Measurements from ENCODE around the gene SORCS2. TPM values are rescaled to one million over a fixed set of nuclear protein-coding genes. Genes with fewer than 3 reads are reported as not detected.

The SORCS2 gene
- total RNA-seq, 1 donor from 2014 or later, result 7.1 TPM

GRCh38 chr4:7476820-7477219, 284.5 kb downstream of the SORCS2 start:
- no peaks in the 10 kb centered on the region for H3K9me3 Mint-ChIP-seq
- peaks cover 1% of the 10 kb centered on the region for H3K4me1 Mint-ChIP-seq
- H3K36me3 Mint-ChIP-seq, result no peaks in the 10 kb centered on the region
- H3K27me3 Mint-ChIP-seq (ENCODE audit: low read depth), result peaks cover 14% of the 10 kb centered on the region
- H3K27ac Mint-ChIP-seq, result no peak overlapping the region
- DNase-seq (ENCODE audit: low spot score in 2 of 2, unreplicated experiment in 2 of 2), result no peak
- no peak for TF ChIP-seq CTCF (IDR thresholded peaks at IDR 0.05; ENCODE audit: unreplicated experiment)
- no peak overlapping the region for H3K4me3 Mint-ChIP-seq

DNA sequence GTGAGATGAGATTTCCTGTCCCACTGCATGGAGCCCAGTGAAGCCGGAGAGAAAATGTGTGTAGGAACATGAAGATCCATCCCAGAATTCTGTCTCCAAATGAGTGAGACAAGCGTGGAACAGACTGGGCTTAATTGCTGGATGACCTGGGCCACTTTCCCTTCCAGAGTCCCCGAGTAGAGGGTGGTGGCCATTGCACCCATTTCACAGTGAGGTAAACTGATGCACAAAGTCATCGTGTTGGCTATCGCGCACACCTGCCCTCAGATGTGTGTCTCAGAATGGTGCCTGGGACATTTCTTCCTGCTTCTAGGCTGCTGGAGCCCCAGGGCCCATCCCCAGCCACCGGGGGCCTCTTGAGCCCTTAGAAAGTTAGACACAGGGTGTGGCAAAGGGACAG, 285.4 kb downstream of the SORCS2 start:
- H3K4me1 Mint-ChIP-seq, result peaks cover under 1% of the 10 kb centered on the region
- peaks cover 7% of the 10 kb centered on the region for H3K27me3 Mint-ChIP-seq (ENCODE audit: low read depth)
- TF ChIP-seq CTCF (IDR thresholded peaks at IDR 0.05; ENCODE audit: unreplicated experiment), result no peak
- no peak overlapping the region for H3K27ac Mint-ChIP-seq
- no peak for DNase-seq (ENCODE audit: low spot score in 2 of 2, unreplicated experiment in 2 of 2)
- no peaks in the 10 kb centered on the region for H3K9me3 Mint-ChIP-seq
- H3K36me3 Mint-ChIP-seq, result no peaks in the 10 kb centered on the region
- H3K4me3 Mint-ChIP-seq, result no peak overlapping the region

- Mint-ChIP-seq H3K27ac (no peak overlapping the region), H3K36me3 (no peaks in the 10 kb centered on the region), H3K9me3 (no peaks in the 10 kb centered on the region), H3K4me3 (no peak overlapping the region), H3K27me3 (ENCODE audit: low read depth) (no peaks in the 10 kb centered on the region), H3K4me1 (no peaks in the 10 kb centered on the region)
- no peak for TF ChIP-seq CTCF (IDR thresholded peaks at IDR 0.05; ENCODE audit: unreplicated experiment)
- DNase-seq (ENCODE audit: low spot score in 2 of 2, unreplicated experiment in 2 of 2), result no peak
Measured at GRCh38 chr4:7478665-7479064, 286.3 kb downstream of the SORCS2 start.

DNA sequence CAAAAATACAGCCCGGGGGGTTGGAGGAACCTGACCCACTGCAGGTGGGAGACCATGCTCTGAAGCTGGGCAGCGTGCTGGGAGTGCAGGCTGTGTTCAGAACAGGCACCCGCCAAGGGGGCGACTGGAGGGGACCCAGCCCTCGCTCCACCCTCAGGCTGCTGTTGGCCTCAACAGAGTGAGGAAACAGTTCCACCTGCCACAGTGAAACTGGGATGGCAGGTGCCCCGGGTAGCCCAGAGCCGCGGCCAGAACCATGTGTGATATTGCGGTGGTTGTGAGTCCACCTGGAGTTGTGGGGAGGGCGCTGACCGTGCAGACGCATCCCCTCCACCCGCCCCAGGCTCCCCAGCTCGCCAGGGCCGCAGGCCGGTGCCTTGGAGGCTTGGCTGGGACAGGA, 288.1 kb downstream of the SORCS2 start:
- Mint-ChIP-seq H3K27me3 (ENCODE audit: low read depth) (no peaks in the 10 kb centered on the region), H3K4me3 (no peak overlapping the region), H3K9me3 (no peaks in the 10 kb centered on the region), H3K36me3 (no peaks in the 10 kb centered on the region), H3K4me1 (peaks cover 10% of the 10 kb centered on the region), H3K27ac (no peak overlapping the region)
- TF ChIP-seq CTCF (IDR thresholded peaks at IDR 0.05; ENCODE audit: unreplicated experiment), result no peak
- DNase-seq (ENCODE audit: low spot score in 2 of 2, unreplicated experiment in 2 of 2), result no peak

- no peak for TF ChIP-seq CTCF (IDR thresholded peaks at IDR 0.05; ENCODE audit: unreplicated experiment)
- Mint-ChIP-seq H3K4me3 (no peak overlapping the region), H3K27me3 (ENCODE audit: low read depth) (no peaks in the 10 kb centered on the region), H3K36me3 (no peaks in the 10 kb centered on the region), H3K27ac (no peak overlapping the region), H3K9me3 (no peaks in the 10 kb centered on the region), H3K4me1 (peaks cover 10% of the 10 kb centered on the region)
- DNase-seq (ENCODE audit: low spot score in 2 of 2, unreplicated experiment in 2 of 2), result no peak
Measured at GRCh38 chr4:7481227-7481626, 288.9 kb downstream of the SORCS2 start.

GRCh38 chr4:7485096-7485495, 292.8 kb downstream of the SORCS2 start:
- TF ChIP-seq CTCF (IDR thresholded peaks at IDR 0.05; ENCODE audit: unreplicated experiment), result no peak
- no peak overlapping the region for H3K4me3 Mint-ChIP-seq
- H3K27me3 Mint-ChIP-seq (ENCODE audit: low read depth), result peaks cover 26% of the 10 kb centered on the region
- H3K27ac Mint-ChIP-seq, result no peak overlapping the region
- H3K36me3 Mint-ChIP-seq, result no peaks in the 10 kb centered on the region
- no peaks in the 10 kb centered on the region for H3K9me3 Mint-ChIP-seq
- peaks cover 11% of the 10 kb centered on the region for H3K4me1 Mint-ChIP-seq
- no peak for DNase-seq (ENCODE audit: low spot score in 2 of 2, unreplicated experiment in 2 of 2)

All from mesothelial cell of epicardium (in vitro differentiated cells).